NCI-H2196 treated with DMSO at 0.1 percent for 48 hours (cell line): ENCODE results near the gene TRPM2.
"Not testable (repeated sequence)": the region's sequence is repeated elsewhere in the genome, so short reads cannot be mapped to it uniquely, and the experiment has no call there.

Experiments
- DNase-seq: peaks from one replicate; lab custom pipeline; 2025; ENCODE audit not compliant: unreplicated experiment; lab: John Stamatoyannopoulos, UW

Gene TRPM2

DNA sequence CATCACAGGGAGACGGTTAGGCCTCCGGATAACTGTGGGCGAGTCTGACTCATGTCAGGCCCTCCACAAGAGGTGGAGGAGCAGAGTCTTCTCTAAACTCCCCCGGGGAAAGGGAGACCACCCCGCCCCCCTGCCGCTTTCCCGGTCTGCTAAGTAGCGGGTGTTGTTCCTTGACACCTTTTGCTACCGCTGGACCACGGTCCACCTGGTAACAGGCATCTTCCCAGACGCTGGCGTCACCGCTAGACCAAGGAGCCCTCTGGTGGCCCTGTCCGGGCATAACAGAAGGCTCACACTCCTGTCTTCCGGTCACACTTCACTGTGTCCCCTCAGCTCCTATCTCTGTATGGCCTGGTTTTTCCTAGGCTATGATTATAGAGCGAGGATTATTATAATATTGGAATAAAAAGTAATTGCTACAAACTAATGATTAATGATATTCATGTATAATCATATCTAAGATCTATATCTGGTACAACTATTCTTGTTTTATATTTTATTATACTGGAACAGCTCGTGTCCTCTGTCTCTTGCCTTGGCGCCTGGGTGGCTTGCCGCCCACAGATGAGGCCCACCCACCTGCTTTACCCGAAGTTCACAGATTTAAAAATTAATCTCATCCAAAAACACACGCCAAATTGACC lies 126.3 kb downstream of the TRPM2 start:
- DNase-seq = not testable (repeated sequence)

DNA sequence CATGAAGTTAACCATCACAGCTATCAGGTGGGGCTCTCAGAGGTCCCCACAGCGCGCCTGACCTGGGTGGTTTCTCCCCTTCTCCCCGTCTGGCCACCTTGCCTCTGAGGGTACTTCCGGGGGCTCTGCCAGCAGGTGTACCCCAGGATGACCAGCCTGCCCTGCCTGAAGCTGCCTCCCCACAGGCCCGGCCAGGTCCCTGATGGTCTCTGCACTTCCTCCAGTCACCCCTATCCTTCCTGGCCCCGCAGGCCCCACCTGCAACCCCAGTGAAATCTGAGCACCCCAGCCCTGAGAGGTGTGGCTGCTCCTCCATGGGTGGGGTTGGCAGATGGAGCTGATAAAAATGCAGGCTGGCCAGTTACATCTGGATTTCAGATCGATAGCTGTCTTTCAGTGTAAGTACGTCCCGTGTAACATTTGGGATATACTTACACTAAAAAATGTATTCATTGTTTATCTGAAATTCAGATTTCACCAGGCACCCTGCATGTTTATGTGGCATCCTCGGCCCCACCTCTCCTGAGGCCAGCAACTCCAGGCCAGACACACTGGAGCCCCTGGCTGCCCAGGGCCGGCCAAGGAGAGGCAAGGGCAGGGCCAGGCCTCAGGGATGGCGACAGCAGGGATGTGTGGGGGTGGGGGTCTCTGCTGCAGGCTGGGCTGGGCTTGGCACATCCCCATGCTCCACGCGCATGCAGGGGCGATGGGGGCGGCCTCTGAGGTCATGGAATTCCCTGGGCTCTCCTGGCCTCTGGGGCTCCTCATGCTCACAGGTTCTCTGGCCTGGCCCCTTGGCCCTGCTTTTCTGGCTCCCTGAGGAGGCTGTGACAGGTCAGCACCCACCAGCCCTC lies 127.0 kb downstream of the TRPM2 start:
- DNase-seq = no peak

DNA sequence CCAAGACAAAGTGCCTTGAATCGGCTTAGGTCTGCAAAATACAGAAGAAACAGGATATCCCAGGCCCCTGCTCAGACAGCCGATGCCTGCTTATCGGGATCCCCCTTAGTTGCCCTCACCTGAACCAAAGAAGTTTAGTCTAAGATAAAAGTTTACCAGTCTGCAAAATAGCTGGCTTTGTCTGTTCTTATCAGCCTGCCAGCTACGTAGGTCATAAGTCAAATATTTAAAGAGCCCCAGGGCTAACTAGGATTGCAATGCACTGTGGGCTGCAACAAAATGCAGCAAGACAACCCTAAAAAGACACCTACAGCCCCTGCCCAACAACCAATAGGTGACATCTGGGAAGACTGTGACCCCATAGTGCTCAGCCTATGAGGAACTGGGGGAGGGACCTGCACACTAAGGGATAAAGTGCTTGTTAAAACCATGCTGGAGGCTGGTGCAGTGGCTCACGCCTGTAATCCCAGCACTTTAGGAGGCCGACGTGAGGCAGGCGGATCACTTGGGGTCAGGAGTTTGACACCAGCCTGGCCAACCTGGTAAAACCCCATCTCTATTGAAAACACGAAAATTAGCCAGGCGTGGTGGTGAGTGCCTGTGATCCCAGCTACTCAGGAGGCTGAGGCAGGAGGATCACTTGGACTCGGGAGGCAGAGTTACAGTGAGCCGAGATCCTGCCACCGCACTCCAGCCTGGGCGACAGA lies 129.3 kb downstream of the TRPM2 start:
- no peak for DNase-seq

DNA sequence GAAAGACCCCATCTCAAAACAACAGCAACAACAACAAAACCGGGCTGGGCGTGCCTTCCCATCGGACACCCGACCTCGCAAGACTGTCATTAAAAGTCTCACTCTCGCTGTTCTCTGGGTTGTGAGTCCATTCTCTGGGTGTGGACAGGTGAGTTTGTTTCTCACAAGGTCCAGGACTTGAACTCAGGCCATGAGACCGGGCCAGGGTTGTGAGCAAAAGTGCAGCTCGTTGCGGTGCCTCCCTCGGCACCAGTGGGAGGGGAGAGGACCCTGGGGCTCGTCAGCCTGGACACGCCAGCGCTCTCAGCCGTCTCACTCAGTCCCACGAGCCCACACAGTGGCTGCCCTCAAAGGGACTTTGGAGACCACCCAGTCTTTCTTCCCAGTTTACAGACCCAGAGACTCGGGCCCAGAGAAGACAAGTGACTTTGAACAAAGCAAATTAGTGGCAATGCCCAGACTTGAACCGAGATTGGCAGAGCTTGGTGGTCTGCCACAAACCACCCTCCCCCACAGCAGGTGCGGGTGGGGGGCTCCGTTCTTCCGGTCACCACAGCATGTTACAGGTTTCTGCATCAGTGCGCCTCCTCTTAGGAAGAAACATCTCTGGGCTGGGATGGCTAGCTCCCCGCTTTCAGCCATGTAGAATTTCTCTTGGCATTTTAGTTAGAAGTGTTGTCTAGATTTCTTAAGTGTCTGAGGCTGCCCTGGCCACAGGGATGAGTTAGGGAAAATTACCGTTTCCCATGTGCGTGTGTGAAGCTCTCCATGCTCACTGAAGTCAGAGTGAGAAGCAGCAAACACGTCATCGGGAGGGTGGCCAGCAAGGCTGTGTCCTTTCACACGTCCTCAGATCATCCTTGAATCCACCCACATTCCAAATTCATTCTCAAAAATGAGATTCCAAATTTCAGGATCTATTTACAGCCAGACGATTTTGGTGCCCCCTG lies 130.1 kb downstream of the TRPM2 start:
- DNase-seq = no peak

DNA sequence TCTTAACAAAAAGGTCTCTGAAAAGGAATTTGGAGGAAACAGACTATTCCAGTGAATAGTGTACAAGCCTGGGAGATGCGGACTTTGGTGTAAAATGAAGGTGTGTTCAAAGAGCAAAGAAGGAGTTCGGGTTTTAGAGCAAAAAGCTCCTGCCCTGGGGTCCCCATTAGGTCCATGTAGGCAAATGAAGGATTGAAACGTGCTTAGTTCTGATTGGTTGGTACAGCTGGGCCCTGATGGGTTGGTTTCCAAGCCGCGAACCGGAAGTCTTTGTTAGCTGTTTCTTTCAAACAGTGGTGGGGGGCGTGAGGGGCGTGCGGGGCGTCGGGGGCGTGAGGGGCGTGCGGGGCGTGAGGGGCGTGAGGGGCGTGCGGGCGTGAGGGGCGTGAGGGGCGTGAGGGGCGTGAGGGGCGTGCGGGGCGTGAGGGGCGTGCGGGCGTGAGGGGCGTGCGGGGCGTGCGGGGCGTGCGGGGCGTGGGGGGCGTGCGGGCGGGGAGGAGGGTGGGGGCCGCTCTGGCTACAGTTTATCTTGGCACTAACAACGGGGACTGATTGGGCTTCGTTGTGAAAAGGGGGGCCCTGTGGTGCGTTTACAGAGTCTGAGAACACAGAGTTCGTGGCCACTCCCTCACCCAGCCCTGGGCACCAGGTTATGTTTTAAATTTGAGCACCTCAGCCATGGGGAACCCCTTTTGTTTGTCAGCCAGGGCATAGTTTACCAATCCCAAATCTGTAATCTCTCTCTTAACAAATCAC lies 131.3 kb downstream of the TRPM2 start:
- no peak for DNase-seq

DNA sequence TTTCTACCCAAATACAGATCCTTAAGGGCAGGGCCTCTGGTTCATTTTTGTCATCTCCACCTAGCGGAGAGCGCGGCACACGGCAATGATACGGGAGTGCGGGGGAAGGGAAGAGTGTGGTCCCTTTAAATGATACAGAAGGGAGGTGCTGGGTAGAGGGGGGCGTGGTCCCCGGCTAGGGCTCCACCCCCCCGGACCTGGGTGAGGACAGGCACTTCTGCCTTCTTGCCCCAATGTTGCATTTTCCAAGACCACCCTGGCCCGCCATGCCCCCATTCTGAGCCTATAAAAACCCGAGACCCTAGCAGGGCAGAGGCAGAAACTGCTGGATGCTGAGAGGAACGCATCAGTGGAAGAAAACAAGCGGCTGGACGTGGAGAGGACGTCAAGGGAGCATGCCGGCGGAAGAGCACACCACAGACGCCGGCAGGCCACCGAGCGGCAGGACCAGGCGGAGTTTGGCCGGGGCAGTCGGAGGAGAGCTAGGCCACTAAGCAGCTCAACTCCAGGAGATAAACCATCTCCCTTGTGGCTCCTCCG lies 131.9 kb downstream of the TRPM2 start:
- no peak for DNase-seq

DNA sequence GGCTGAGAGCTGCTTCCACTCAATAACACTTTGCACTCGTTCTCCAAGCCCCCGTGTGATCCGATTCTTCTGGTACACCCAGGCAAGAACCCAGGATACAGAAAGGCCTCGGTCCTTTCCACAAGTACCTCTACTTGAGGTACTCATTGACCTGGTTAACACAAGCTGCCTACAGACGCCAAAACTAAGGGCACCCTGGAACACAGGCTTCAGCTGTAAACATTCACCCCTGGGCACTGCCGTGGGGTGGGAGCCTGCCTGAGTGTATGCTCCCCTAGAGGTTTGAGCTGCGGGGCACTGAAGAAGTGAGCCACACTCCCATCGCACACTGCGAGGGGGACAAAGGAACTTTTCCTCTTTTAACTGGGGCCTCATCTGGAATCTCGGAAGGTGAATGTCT lies 132.4 kb downstream of the TRPM2 start:
- no peak for DNase-seq

DNA sequence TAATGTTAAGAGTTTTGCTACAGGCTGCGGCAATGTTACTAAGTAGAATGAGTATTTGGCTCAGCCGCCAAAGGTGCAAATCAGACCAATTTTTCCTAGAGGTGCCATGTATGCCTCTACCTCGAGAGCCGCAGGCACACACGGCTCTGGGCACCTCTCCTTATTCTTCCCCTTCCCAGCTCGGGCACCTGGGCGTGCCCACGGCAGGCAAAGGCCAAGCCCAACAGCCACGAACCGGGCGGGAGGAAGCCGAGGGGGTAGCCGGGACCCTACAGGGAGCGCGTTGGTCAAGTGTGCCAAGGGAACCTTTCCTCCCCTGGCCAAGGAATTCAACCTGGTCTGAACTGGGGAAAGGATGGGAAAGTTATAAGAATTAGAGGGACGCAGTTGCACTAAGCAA lies 132.9 kb downstream of the TRPM2 start:
- no peak for DNase-seq

DNA sequence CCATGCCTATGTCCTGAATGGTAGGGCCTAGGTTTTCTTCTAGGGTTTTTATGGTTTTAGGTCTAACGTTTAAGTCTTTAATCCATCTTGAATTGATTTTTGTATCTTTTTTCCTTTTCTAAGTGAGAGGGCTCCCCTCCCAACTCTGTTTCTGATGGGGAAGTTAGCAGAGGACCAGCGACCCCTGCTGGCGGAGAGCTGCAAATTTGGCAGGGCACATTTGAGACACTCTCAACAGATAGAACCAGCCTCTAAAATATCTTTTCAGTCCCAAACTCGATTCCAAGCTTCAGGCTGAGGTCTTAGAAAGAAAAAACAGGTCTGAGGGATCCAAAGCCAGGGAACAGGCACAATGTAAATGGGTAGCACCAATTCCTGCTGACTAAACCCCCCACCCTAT lies 134.4 kb downstream of the TRPM2 start:
- DNase-seq = no peak

DNA sequence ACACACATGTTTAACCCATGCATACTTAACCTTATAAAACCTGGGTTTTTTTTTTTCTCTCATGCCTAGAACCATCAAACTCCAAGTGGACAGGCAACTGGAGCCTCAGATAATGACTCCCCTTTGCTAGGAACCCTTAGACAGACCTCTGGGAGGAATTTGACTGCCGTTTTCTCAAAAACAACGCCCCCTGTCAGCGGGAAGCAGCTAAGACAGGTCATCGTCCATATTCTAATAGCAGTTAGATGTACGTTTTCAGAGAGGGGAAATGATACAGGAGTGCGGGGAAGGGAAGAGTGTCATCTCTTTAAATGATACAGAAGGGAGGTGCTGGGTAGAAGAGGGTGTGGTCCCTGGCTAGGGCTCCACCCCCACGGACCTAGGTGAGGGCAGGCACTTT lies 136.5 kb downstream of the TRPM2 start:
- no peak for DNase-seq

DNA sequence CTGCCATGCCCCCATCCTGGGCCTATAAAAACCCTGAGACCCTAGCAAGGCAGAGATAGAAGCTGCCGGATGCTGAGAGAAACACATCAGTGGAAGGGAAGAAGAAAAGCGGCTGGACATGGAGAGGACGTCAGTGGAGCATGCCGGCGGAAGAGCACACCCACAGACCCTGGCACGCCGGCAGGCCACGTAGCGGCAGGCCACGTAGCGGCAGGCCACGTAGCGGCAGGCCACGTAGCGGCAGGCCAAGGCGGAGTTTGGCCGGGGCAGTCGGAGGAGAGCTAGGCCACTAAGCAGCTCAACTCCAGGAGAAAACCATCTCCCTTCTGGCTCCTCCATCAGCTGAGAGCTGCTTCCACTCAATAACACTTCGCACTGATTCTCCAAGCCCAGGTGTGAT lies 137.0 kb downstream of the TRPM2 start:
- DNase-seq = no peak

DNA sequence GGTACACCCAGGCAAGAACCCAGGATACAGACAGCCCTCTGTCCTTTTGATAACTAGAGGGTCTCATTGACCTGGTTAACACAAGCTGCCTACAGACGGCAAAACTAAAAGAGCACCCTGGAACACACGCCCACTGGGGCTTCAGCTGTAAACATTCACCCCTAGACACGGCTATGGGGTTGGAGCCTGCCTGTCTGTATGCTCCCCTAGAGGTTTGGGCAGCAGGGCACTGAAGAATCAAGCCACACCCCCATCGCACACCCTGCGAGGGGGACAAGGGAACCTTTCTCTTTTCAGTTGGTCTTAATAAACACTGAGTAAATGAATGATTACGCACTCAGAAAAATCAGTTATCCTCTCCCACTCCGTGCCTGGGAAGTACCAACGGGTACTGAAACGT lies 137.4 kb downstream of the TRPM2 start:
- DNase-seq = no peak
